Measurements from ENCODE around the gene GCN1.
"Not testable (repeated sequence)": the region's sequence is repeated elsewhere in the genome, so short reads cannot be mapped to it uniquely, and the experiment has no call there.

Gene GCN1, protein sequence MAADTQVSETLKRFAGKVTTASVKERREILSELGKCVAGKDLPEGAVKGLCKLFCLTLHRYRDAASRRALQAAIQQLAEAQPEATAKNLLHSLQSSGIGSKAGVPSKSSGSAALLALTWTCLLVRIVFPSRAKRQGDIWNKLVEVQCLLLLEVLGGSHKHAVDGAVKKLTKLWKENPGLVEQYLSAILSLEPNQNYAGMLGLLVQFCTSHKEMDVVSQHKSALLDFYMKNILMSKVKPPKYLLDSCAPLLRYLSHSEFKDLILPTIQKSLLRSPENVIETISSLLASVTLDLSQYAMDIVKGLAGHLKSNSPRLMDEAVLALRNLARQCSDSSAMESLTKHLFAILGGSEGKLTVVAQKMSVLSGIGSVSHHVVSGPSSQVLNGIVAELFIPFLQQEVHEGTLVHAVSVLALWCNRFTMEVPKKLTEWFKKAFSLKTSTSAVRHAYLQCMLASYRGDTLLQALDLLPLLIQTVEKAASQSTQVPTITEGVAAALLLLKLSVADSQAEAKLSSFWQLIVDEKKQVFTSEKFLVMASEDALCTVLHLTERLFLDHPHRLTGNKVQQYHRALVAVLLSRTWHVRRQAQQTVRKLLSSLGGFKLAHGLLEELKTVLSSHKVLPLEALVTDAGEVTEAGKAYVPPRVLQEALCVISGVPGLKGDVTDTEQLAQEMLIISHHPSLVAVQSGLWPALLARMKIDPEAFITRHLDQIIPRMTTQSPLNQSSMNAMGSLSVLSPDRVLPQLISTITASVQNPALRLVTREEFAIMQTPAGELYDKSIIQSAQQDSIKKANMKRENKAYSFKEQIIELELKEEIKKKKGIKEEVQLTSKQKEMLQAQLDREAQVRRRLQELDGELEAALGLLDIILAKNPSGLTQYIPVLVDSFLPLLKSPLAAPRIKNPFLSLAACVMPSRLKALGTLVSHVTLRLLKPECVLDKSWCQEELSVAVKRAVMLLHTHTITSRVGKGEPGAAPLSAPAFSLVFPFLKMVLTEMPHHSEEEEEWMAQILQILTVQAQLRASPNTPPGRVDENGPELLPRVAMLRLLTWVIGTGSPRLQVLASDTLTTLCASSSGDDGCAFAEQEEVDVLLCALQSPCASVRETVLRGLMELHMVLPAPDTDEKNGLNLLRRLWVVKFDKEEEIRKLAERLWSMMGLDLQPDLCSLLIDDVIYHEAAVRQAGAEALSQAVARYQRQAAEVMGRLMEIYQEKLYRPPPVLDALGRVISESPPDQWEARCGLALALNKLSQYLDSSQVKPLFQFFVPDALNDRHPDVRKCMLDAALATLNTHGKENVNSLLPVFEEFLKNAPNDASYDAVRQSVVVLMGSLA (N-terminal part only)

GRCh38 chr12:120194534-120195395, at the start of gene GCN1:
Gene GCN1, minus strand, starts transcription at chr12:120194715. Its CDS starts 18 bp downstream, at chr12:120194697.
- peak; percentile 84 for DNase-seq (ENCODE audit: low spot score)

GRCh38 chr12:120242971-120243699, 48.6 kb upstream of the GCN1 start:
- no peak for DNase-seq (ENCODE audit: low spot score)

GRCh38 chr12:120242275-120242799, 47.8 kb upstream of the GCN1 start:
- no peak for DNase-seq (ENCODE audit: low spot score)

DNA sequence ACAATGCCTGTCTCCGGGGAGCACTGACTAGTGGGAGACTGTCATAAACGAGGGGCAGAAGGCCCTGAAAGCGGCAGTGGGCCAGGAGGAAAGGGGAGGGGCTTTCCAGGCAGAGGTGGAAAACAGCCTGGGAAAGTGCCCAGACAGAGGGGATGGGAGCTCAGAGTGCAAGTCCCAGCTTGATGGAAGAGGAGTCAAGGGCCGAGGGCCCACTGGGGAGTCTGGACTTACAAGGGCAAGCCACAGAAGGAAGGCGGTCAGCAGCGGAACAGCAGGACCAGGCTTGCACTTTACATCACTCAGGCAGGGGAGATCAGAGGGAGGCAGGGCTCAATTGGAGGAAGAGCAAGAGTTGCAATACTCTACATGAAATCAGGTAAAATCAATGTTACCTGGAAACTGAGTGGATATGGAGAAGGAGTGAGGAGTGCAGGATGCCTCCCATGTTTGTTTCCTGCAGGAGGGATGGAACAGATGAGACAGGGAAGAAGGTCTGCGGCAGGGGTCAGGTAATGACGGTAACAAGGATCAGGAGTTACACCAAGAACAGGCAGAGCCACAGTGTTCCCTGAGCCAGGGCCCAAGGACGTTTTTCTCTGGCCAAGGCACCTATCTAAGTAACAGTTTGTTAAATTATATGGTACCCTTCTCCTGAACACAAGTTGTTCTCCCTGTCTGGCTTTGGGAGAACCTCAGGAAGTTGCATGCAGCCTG, 47.2 kb upstream of the GCN1 start:
- no peak for DNase-seq (ENCODE audit: low spot score)

DNA sequence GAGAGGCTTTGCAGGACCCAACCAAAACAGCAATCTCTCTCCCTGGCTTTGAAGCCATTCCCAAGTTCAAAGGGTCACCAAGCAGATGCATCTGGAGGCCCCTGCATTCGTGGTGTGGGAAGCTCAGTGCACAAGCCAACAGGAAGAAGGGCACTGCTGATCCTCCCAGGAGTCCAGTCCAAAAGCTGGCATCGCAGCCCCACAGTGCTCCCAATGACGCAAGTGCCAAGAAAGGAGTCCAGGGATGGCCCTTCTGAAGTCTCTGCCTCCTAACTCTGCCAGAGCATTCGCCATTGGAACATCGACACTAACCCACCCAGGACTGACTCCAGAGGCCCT, 45.9 kb upstream of the GCN1 start:
- DNase-seq (ENCODE audit: low spot score), result no peak

GRCh38 chr12:120239776-120240494, 45.4 kb upstream of the GCN1 start:
- DNase-seq (ENCODE audit: low spot score), result no peak

GRCh38 chr12:120238839-120239445, 44.4 kb upstream of the GCN1 start:
- DNase-seq (ENCODE audit: low spot score), result no peak

DNA sequence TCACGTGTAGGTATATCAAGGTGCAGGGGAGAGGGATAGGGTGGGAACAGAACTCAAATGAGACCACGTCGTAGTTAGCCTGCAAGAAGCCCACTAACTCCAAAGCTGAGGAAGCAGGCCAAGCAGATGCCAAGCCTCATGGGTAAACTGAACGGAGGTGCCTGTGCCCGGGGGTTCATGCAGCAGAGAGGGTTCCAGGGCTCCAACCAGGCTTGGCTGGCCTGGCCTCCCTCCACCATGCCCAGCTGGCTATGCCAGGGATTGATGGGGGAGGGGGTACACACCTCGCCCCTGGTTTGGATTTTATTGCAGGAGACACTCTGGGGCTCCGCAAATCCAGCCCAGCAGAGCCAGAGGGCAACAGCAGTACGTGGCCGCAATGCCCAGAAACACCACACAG, 43.7 kb upstream of the GCN1 start:
- no peak for DNase-seq (ENCODE audit: low spot score)

DNA sequence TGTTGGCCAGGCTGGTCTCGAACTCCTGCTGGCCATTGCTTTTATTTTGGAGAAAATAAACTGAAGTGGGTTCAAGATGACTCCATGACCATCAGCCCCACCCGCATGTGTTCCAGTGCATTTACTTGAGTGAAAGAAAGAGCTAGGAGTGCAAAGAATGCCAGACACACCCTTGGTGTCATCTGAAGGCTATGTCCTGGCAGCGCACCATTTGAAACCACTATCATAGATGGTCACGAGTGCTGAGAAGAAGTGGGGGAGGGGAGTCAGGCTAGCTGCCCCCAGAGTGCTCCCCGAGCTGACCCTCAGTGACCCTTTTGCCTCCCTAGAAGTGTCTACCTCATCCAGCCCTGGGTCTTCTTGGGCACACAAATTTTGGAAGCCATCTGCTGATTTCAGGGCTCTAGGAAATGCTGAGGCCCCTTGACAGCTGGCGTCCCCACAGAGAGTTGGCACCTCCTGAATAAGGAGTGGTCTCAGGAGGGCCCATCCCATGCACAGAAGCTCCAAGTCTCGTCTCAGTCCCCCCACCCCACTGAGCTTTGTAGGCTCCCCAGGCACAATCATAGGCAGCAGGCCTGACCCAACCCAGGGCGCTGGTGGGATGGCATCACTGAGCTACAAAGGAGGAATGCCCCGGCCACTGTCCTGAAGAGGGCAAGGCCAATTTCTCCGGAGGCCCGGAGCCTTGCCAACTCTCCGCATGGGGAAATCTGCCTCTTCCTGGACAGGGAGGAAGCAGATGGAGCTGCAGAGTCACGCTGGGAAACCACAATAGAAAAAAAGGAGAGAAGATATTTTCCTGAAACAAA, 43.1 kb upstream of the GCN1 start:
- DNase-seq (ENCODE audit: low spot score), result no peak

- DNase-seq (ENCODE audit: low spot score), result not testable (repeated sequence)
Measured at GRCh38 chr12:120236809-120237208, 42.3 kb upstream of the GCN1 start.

DNA sequence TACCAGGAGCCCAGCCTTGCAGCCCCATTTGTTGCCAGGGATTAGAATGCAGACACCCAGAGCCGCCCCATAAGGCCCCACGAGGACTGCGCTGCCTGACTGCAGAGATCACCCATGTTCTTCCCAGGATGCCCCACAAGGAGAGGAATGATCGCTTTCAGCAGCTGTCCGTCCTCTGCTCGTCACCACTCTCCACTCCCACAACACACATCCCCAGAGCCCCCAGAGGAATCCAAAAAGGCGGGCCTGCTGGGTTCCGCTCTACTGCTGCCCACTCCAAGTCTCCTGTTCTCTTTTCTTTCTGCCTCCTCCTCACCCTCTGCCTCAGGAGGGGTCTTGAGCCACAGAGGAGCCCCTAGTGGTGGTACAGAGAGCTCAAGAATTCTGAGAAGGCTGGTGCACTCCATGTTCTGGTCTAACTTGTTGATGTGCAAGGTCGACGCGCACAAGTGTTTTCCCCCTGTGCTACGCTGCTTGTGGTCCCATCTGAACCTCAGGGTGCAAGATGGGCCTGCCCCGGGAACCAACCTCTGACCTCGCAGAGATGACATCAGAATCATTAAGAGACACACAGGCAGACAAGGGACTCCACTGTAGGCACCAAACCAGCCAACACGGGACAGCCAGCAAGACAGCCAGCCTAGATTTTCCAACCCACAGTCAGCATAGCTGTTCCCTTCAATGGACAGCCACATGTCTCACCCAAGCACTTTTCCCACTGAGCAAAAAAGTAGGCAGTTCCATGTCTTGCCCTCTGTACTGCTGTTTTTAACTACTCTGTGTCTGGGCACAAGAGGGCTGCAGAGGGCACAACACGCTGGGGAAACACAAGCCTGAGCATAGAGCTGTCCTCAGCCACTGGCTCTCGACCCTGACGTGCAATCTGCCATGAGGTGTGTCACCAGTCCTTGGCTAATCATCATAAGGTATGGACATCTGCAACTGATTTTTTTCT, 41.1 kb upstream of the GCN1 start:
- no peak for DNase-seq (ENCODE audit: low spot score)

GRCh38 chr12:120234643-120235368, 40.3 kb upstream of the GCN1 start:
- no peak for DNase-seq (ENCODE audit: low spot score)

DNA sequence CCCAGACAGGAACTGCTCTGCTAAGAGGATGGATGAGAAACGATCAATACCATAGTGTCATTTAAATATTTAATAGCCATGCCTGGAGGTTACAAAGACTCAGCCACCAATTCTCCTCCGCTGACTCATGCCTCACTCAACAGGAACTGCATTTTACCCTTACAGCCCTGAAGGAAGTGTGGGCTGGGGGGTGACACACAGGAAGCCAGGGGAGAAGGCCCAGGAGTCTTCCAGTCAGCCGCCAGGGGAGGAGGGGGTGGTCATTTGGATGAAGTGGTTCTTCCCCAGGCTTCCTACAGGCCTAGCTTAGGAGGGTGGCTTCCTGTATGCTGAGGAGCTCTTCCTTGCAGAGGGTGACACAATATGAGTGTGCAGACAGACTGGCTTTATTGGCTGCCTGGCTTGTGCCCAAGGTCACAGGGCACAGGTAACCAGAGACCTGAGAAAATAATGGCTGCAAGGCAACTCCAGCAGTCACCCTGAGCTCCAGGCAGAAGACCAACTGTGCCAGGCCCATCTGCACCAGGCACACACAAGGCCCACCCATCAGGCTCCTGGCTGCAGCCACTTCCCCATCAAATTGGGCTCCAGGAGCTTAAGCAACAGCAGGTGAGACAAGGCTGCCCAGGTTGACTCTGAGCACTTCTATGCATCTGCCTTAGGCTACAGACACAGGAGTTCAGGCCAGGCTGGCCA, 36.9 kb upstream of the GCN1 start:
- DNase-seq (ENCODE audit: low spot score), result no peak

DNA sequence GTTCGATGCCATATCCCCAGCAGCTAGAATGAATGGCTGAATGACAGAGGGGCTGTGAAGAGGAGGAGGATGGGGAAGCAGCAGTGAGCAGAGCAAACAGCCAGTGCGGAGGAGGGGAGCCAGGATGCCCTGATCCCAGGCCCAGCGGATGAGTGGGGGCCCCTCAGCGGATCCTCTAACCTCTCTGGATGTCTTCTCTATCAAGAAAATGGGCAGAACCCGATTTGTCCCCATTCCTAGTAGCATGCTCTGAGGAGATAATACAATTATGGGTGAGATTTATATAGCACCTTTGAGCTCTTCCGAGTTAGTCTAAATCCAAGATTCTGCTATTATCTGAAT, 36.4 kb upstream of the GCN1 start:
- no peak for DNase-seq (ENCODE audit: low spot score)

- DNase-seq (ENCODE audit: low spot score), result no peak
Measured at GRCh38 chr12:120230326-120230973, 35.9 kb upstream of the GCN1 start.
